ENCODE measurements around the gene MATN4.

MATN4 gene

GRCh38 chr20:45269056-45269455, 39.0 kb downstream of the MATN4 start:
- no peak for DNase-seq (ENCODE audit: low spot score)
- H3K9ac ChIP-seq (ENCODE audit: low read depth, low read length, poor library complexity), result no peak overlapping the region
- H3K79me1 ChIP-seq (ENCODE audit: low read depth, low read length), result no peaks in the 10 kb centered on the region
- WGBS, 2 donors (ENCODE audit: extremely low coverage in 2 of 2, insufficient read length in 2 of 2, insufficient replicate concordance in 1 of 2), result no CpG with 5 or more reads among the region's 3 CpGs
- no peak overlapping the region for H3K4ac ChIP-seq (ENCODE audit: low read length)
- H4K91ac ChIP-seq (ENCODE audit: low read depth, low read length, poor library complexity), result no peak overlapping the region
- H4K8ac ChIP-seq (ENCODE audit: low read depth, low read length), result no peak overlapping the region
- no peaks in the 10 kb centered on the region for H3K4me1 ChIP-seq (ENCODE audit: control insufficient read depth in 2 of 2, insufficient read depth in 1 of 2, low read depth in 1 of 2, low read length in 2 of 2)
- H2BK120ac ChIP-seq (ENCODE audit: low read depth, low read length), result no peak overlapping the region
- no peak overlapping the region for H3K4me2 ChIP-seq (ENCODE audit: insufficient read depth, low read length, poor library complexity, severe bottlenecking)
- no peaks in the 10 kb centered on the region for H3K36me3 ChIP-seq (replicated peaks in 1 of 2; ENCODE audit: control insufficient read depth in 2 of 2, insufficient read depth in 2 of 2, low read length in 2 of 2)
- no peak overlapping the region for H3K23ac ChIP-seq (ENCODE audit: low read depth, low read length, poor library complexity)
- no peak overlapping the region for H3K18ac ChIP-seq (ENCODE audit: low read length)
- H3K27ac ChIP-seq (replicated peaks; ENCODE audit: low read length), result no peak overlapping the region
- no peak overlapping the region for H2BK5ac ChIP-seq (ENCODE audit: low read length)
- H3K4me3 ChIP-seq (ENCODE audit: low read length in 2 of 2), result no peak overlapping the region
- no peak overlapping the region for H3K14ac ChIP-seq (ENCODE audit: low read length)
- peaks cover 0 to 7% (median 0%) of the 10 kb centered on the region in 3 experiments for H3K27me3 ChIP-seq (ENCODE audit: control insufficient read depth in 3 of 3, insufficient read depth in 3 of 3, low read depth in 1 of 3, low read length in 3 of 3)
- H2AFZ ChIP-seq (ENCODE audit: low read length), result no peak overlapping the region
- H2BK15ac ChIP-seq (ENCODE audit: low read length), result no peak overlapping the region
- H2BK12ac ChIP-seq (ENCODE audit: low read length), result no peak overlapping the region
- H2AK5ac ChIP-seq (ENCODE audit: low read depth, low read length), result no peak overlapping the region
- no peaks in the 10 kb centered on the region for H3K9me3 ChIP-seq (replicated peaks in 1 of 2; ENCODE audit: control insufficient read depth in 2 of 2, insufficient read depth in 1 of 2, low read depth in 1 of 2, low read length in 2 of 2)

DNA sequence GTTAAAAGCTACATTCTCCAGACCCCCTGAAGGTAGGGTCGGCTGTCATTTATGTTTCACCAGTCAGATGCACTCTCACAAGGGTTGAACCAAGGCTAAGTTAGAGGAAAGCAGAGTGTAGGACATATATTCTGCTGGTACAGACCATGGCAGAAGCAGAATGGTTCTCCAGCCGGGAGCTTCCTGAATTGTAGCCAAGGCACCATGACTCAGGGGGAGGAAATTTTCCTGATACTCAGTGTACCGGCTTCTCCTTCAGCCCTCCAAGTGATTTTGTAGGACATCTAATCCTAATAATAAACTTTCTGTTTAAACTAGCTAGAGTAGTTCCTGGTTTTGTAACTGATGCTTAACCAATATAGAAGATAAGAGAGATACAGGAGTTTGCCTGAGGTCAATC, 39.6 kb downstream of the MATN4 start:
- Histone ChIP-seq H2BK15ac (ENCODE audit: low read length) (no peak overlapping the region), H3K18ac (ENCODE audit: low read length) (no peak overlapping the region), H3K14ac (ENCODE audit: low read length) (no peak overlapping the region), H3K27me3 (ENCODE audit: control insufficient read depth in 3 of 3, insufficient read depth in 3 of 3, low read depth in 1 of 3, low read length in 3 of 3) (peaks cover 0 to 7% (median 0%) of the 10 kb centered on the region in 3 experiments), H3K4me3 (ENCODE audit: low read length in 2 of 2) (no peak overlapping the region), H3K79me1 (ENCODE audit: low read depth, low read length) (no peaks in the 10 kb centered on the region), H3K4me1 (ENCODE audit: control insufficient read depth in 2 of 2, insufficient read depth in 1 of 2, low read depth in 1 of 2, low read length in 2 of 2) (no peaks in the 10 kb centered on the region), H4K91ac (ENCODE audit: low read depth, low read length, poor library complexity) (no peak overlapping the region), H3K9me3 (replicated peaks in 1 of 2; ENCODE audit: control insufficient read depth in 2 of 2, insufficient read depth in 1 of 2, low read depth in 1 of 2, low read length in 2 of 2) (no peaks in the 10 kb centered on the region), H3K36me3 (replicated peaks in 1 of 2; ENCODE audit: control insufficient read depth in 2 of 2, insufficient read depth in 2 of 2, low read length in 2 of 2) (no peaks in the 10 kb centered on the region), H3K23ac (ENCODE audit: low read depth, low read length, poor library complexity) (no peak overlapping the region), H3K4me2 (ENCODE audit: insufficient read depth, low read length, poor library complexity, severe bottlenecking) (no peak overlapping the region), H3K27ac (replicated peaks; ENCODE audit: low read length) (no peak overlapping the region), H4K8ac (ENCODE audit: low read depth, low read length) (no peak overlapping the region), H2AK5ac (ENCODE audit: low read depth, low read length) (no peak overlapping the region), H3K9ac (ENCODE audit: low read depth, low read length, poor library complexity) (no peak overlapping the region), H2BK5ac (ENCODE audit: low read length) (no peak overlapping the region), H2BK12ac (ENCODE audit: low read length) (no peak overlapping the region), H2AFZ (ENCODE audit: low read length) (no peak overlapping the region), H3K4ac (ENCODE audit: low read length) (no peak overlapping the region), H2BK120ac (ENCODE audit: low read depth, low read length) (no peak overlapping the region)
- no CpG with 5 or more reads among the region's 3 CpGs for WGBS, 2 donors (ENCODE audit: extremely low coverage in 2 of 2, insufficient read length in 2 of 2, insufficient replicate concordance in 1 of 2)
- no peak for DNase-seq (ENCODE audit: low spot score)

- H3K4me2 ChIP-seq (ENCODE audit: insufficient read depth, low read length, poor library complexity, severe bottlenecking), result no peak overlapping the region
- no peak overlapping the region for H3K4me3 ChIP-seq (ENCODE audit: low read length in 2 of 2)
- H2BK12ac ChIP-seq (ENCODE audit: low read length), result no peak overlapping the region
- H3K4me1 ChIP-seq (ENCODE audit: control insufficient read depth in 2 of 2, insufficient read depth in 1 of 2, low read depth in 1 of 2, low read length in 2 of 2), result no peaks in the 10 kb centered on the region
- no peak for DNase-seq (ENCODE audit: low spot score)
- no peak overlapping the region for H3K14ac ChIP-seq (ENCODE audit: low read length)
- H3K36me3 ChIP-seq (replicated peaks in 1 of 2; ENCODE audit: control insufficient read depth in 2 of 2, insufficient read depth in 2 of 2, low read length in 2 of 2), result no peaks in the 10 kb centered on the region
- peaks cover 0 to 2% (median 0%) of the 10 kb centered on the region in 3 experiments for H3K27me3 ChIP-seq (ENCODE audit: control insufficient read depth in 3 of 3, insufficient read depth in 3 of 3, low read depth in 1 of 3, low read length in 3 of 3)
- H4K91ac ChIP-seq (ENCODE audit: low read depth, low read length, poor library complexity), result no peak overlapping the region
- no peak overlapping the region for H2BK15ac ChIP-seq (ENCODE audit: low read length)
- H2BK5ac ChIP-seq (ENCODE audit: low read length), result no peak overlapping the region
- H3K18ac ChIP-seq (ENCODE audit: low read length), result no peak overlapping the region
- H2BK120ac ChIP-seq (ENCODE audit: low read depth, low read length), result no peak overlapping the region
- no peak overlapping the region for H3K9ac ChIP-seq (ENCODE audit: low read depth, low read length, poor library complexity)
- no peak overlapping the region for H3K23ac ChIP-seq (ENCODE audit: low read depth, low read length, poor library complexity)
- no peaks in the 10 kb centered on the region for H3K79me1 ChIP-seq (ENCODE audit: low read depth, low read length)
- H2AFZ ChIP-seq (ENCODE audit: low read length), result no peak overlapping the region
- H3K4ac ChIP-seq (ENCODE audit: low read length), result no peak overlapping the region
- H4K8ac ChIP-seq (ENCODE audit: low read depth, low read length), result no peak overlapping the region
- no peak overlapping the region for H2AK5ac ChIP-seq (ENCODE audit: low read depth, low read length)
- H3K27ac ChIP-seq (replicated peaks; ENCODE audit: low read length), result no peak overlapping the region
- H3K9me3 ChIP-seq (replicated peaks in 1 of 2; ENCODE audit: control insufficient read depth in 2 of 2, insufficient read depth in 1 of 2, low read depth in 1 of 2, low read length in 2 of 2), result no peaks in the 10 kb centered on the region
These were observed 41.1 kb downstream of the MATN4 start for GRCh38 chr20:45266977-45267376.

DNA sequence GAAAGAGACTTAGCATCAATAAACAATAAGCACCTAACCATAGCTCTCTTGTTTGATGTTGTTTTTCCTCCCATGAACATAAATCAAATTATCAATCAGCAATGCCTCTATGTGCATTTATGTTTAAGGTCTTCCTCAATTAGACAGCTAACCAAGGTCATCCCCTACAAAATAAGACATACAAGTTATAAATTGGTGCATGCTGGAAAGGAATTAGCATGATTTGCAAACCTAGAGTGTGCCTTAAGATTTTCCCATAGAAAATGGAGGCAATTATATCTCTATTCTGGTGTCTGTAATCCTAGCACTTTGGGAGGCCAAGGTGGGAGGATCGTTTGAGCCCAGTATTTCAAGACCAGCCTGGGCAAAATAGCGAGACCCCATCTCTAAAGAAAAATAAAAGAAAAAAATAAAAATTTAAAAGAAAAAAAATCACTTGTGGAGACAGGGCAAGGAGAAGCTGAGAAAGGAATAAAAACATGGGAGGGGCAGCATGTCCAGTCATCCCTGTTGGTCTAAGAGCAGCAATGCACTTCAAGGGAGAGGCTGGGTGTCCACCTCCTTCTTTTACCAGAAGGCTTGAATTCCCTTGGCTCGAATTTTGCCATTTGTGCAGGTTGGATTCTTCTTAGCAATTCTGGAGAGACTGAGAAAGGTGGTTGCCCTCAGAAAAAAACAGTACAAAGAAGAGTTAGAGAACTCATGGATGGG, 44.4 kb downstream of the MATN4 start:
- no peak overlapping the region for H3K14ac ChIP-seq (ENCODE audit: low read length)
- H2BK15ac ChIP-seq (ENCODE audit: low read length), result no peak overlapping the region
- no peak overlapping the region for H2BK120ac ChIP-seq (ENCODE audit: low read depth, low read length)
- H4K91ac ChIP-seq (ENCODE audit: low read depth, low read length, poor library complexity), result no peak overlapping the region
- DNase-seq (ENCODE audit: low spot score), result no peak
- H2AFZ ChIP-seq (ENCODE audit: low read length), result no peak overlapping the region
- H3K9ac ChIP-seq (ENCODE audit: low read depth, low read length, poor library complexity), result no peak overlapping the region
- H3K36me3 ChIP-seq (replicated peaks in 1 of 2; ENCODE audit: control insufficient read depth in 2 of 2, insufficient read depth in 2 of 2, low read length in 2 of 2), result no peaks in the 10 kb centered on the region
- no peak overlapping the region for H3K18ac ChIP-seq (ENCODE audit: low read length)
- H3K27ac ChIP-seq (replicated peaks; ENCODE audit: low read length), result no peak overlapping the region
- peaks cover 5 to 7% of the 10 kb centered on the region in 2 donors for H3K4me1 ChIP-seq (ENCODE audit: control insufficient read depth in 2 of 2, insufficient read depth in 1 of 2, low read depth in 1 of 2, low read length in 2 of 2)
- H3K79me1 ChIP-seq (ENCODE audit: low read depth, low read length), result no peaks in the 10 kb centered on the region
- no peak overlapping the region for H3K4me2 ChIP-seq (ENCODE audit: insufficient read depth, low read length, poor library complexity, severe bottlenecking)
- no CpG with 5 or more reads among the region's 3 CpGs for WGBS, 2 donors (ENCODE audit: extremely low coverage in 2 of 2, insufficient read length in 2 of 2, insufficient replicate concordance in 1 of 2)
- no peak overlapping the region for H2AK5ac ChIP-seq (ENCODE audit: low read depth, low read length)
- H3K27me3 ChIP-seq (ENCODE audit: control insufficient read depth in 3 of 3, insufficient read depth in 3 of 3, low read depth in 1 of 3, low read length in 3 of 3), result peaks cover 0 to 5% (median 0%) of the 10 kb centered on the region in 3 experiments
- H2BK12ac ChIP-seq (ENCODE audit: low read length), result no peak overlapping the region
- no peaks in the 10 kb centered on the region for H3K9me3 ChIP-seq (replicated peaks in 1 of 2; ENCODE audit: control insufficient read depth in 2 of 2, insufficient read depth in 1 of 2, low read depth in 1 of 2, low read length in 2 of 2)
- H3K23ac ChIP-seq (ENCODE audit: low read depth, low read length, poor library complexity), result no peak overlapping the region
- no peak overlapping the region for H3K4me3 ChIP-seq (ENCODE audit: low read length in 2 of 2)
- no peak overlapping the region for H4K8ac ChIP-seq (ENCODE audit: low read depth, low read length)
- H3K4ac ChIP-seq (ENCODE audit: low read length), result no peak overlapping the region
- H2BK5ac ChIP-seq (ENCODE audit: low read length), result no peak overlapping the region
